RWPE2 (cell line): ENCODE measurements around the gene NDUFS8.

Experiments used
- ATAC-seq: fragments of 200-7000 bp; cut with Tn5 transposase; 3 replicates; pipeline ENCODE4 v1.9.1; 2021; ENCODE audit warnings: low read depth
- DNase-seq: peaks from one replicate; pipeline ENCODE4 v3.0.0-alpha.2; 2020; ENCODE audit warnings: low spot score
- H3K27ac ChIP-seq: fragments of 450-650 bp; 2 replicates; pipeline ENCODE4 v1.5.1; 2017; ENCODE audit warnings: mild to moderate bottlenecking; ENCODE audit not compliant: poor library complexity, severe bottlenecking
- H3K27me3 ChIP-seq: fragments of 250-450 bp; sonication (Bioruptor Pico); 2 replicates; pipeline ENCODE4 v1.5.1; 2021; ENCODE audit warnings: mild to moderate bottlenecking, moderate library complexity; ENCODE audit not compliant: insufficient read depth, poor library complexity, severe bottlenecking
- H3K36me3 ChIP-seq: fragments of 250-450 bp; sonication (Bioruptor Pico); 2 replicates; pipeline ENCODE4 v1.5.1; 2020; ENCODE audit warnings: low read depth, mild to moderate bottlenecking, moderate library complexity
- H3K4me1 ChIP-seq: fragments of 250-450 bp; sonication (Bioruptor Pico); 2 replicates; pipeline ENCODE4 v1.5.1; 2021; ENCODE audit warnings: mild to moderate bottlenecking, moderate library complexity; ENCODE audit not compliant: insufficient read depth, poor library complexity, severe bottlenecking
- H3K4me3 ChIP-seq: fragments of 250-450 bp; sonication (Bioruptor Pico); 2 replicates; pipeline ENCODE4 v1.5.1; 2021; ENCODE audit warnings: mild to moderate bottlenecking, moderate library complexity; ENCODE audit not compliant: severe bottlenecking
- H3K9me3 ChIP-seq: fragments of 250-450 bp; sonication (Bioruptor Pico); 2 replicates; pipeline ENCODE4 v1.5.1; 2021; ENCODE audit warnings: mild to moderate bottlenecking, moderate library complexity; ENCODE audit not compliant: severe bottlenecking
- CTCF ChIP-seq: fragments of 450-650 bp; IDR thresholded peaks from one replicate; pipeline ENCODE4 v1.5.1; 2017; ENCODE audit warnings: mild to moderate bottlenecking, moderate library complexity; ENCODE audit not compliant: poor library complexity, severe bottlenecking

The NDUFS8 gene

DNA sequence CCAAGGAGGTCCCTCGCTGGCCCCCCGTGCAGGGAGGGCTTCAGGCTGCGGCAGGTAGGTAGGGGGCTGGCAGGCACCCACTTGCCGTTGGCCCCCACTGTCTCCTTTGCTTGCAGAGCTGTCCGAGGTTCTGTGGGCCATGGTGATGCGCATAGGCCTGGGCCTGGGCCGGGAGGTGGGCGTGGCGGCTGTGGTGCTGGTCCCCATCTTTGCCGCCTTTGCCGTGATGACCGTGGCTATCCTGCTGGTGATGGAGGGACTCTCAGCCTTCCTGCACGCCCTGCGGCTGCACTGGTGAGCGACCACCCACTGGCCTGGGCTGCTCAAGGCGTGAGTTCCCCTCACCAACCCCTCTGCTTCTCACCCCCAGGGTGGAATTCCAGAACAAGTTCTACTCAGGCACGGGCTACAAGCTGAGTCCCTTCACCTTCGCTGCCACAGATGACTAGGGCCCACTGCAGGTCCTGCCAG, 19.9 kb downstream of the NDUFS8 start:
- no peak for ATAC-seq
- Histone ChIP-seq H3K4me3 (no peak overlapping the region), H3K27me3 (no peaks in the 10 kb centered on the region), H3K9me3 (no peaks in the 10 kb centered on the region), H3K36me3 (peaks cover 33% of the 10 kb centered on the region), H3K4me1 (no peaks in the 10 kb centered on the region), H3K27ac (no peak overlapping the region)
- TF ChIP-seq CTCF, result no peak
- no peak for DNase-seq

GRCh38 chr11:68051191-68052136, 21.0 kb downstream of the NDUFS8 start:
- peaks cover 31% of the 10 kb centered on the region for H3K36me3 ChIP-seq
- H3K27me3 ChIP-seq, result no peaks in the 10 kb centered on the region
- no peaks in the 10 kb centered on the region for H3K9me3 ChIP-seq
- DNase-seq (no peak), ATAC-seq (no peak)
- no peak overlapping the region for H3K4me3 ChIP-seq
- no peaks in the 10 kb centered on the region for H3K4me1 ChIP-seq
- no peak for TF ChIP-seq CTCF
- no peak overlapping the region for H3K27ac ChIP-seq

DNA sequence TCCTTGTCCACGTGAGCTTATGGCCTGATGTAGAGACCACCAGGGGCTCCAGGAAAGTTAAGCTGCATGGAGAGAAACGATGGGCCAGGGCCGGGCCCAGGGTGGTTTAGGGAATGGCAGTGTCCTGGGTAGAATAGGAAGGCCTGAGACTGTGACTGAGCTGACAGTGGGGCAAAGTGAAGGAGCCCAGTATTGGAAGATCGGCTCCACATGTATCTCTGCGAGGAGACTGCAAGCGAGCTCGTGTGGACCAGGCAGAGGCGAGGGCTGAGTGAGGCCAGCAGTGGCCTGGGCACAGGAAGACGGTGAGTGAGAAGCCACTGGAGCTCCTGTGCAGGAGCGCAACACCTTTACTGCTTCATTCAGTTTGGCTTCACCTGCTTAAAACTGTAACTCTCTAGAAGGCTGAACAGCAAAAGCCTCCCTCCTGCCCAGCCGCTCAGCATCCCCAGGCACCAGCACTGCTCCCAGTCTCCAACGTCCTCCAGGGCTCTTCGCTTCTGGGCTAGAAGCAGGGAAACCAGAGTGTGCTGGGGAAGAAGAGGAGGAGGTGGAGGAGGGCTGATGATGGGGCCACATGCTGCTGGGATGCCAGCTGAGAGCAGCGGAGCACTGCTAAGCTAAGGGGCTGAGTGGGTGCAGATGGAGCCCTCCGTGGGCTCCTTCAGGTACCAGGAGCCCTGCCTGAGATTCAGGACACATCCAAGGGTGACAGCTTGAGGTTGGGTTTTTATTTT, 21.8 kb downstream of the NDUFS8 start:
- Histone ChIP-seq H3K4me3 (no peak overlapping the region), H3K9me3 (no peaks in the 10 kb centered on the region), H3K27ac (no peak overlapping the region), H3K36me3 (peaks cover 31% of the 10 kb centered on the region), H3K27me3 (no peaks in the 10 kb centered on the region), H3K4me1 (no peaks in the 10 kb centered on the region)
- ATAC-seq (no peak), DNase-seq (no peak)
- TF ChIP-seq CTCF, result no peak

- no peaks in the 10 kb centered on the region for H3K27me3 ChIP-seq
- peak; percentile 14; the same call in 2 of the 3 replicates for ATAC-seq
- no peak overlapping the region for H3K27ac ChIP-seq
- TF ChIP-seq CTCF, result no peak
- no peak for DNase-seq
- no peaks in the 10 kb centered on the region for H3K4me1 ChIP-seq
- no peaks in the 10 kb centered on the region for H3K9me3 ChIP-seq
- H3K4me3 ChIP-seq, result no peak overlapping the region
- H3K36me3 ChIP-seq, result peaks cover 27% of the 10 kb centered on the region
Measured at GRCh38 chr11:68053117-68053516, 22.6 kb downstream of the NDUFS8 start.
